Neuronal stem cell (in vitro differentiated cells): ENCODE data around the gene WRNIP1.

Experiments used
- DNase-seq: peaks from one replicate; pipeline ENCODE4 v3.0.0-alpha.2; 2013; ENCODE audit warnings: low spot score
- H2AFZ ChIP-seq: one replicate; pipeline ENCODE4 v1.6.1; 2013; ENCODE audit warnings: mild to moderate bottlenecking, low read length, inconsistent platforms
- H2AK5ac ChIP-seq: 2 replicates; pipeline ENCODE4 v1.6.1; 2013; ENCODE audit warnings: low read depth, mild to moderate bottlenecking, inconsistent platforms, low read length, moderate library complexity, mixed read lengths
- H2BK120ac ChIP-seq: 2 replicates; pipeline ENCODE4 v1.6.1; 2013; ENCODE audit warnings: low read depth, mild to moderate bottlenecking, inconsistent platforms, low read length, moderate library complexity, mixed read lengths
- H2BK12ac ChIP-seq: one replicate; pipeline ENCODE4 v1.6.1; 2013; ENCODE audit warnings: low read length, inconsistent platforms
- H2BK15ac ChIP-seq: 2 replicates; pipeline ENCODE4 v1.6.1; 2013; ENCODE audit warnings: mild to moderate bottlenecking, low read length, inconsistent platforms, mixed read lengths
- H2BK5ac ChIP-seq: one replicate; pipeline ENCODE4 v1.6.1; 2013; ENCODE audit warnings: inconsistent platforms, mild to moderate bottlenecking, low read length, moderate library complexity
- H3K14ac ChIP-seq: one replicate; pipeline ENCODE4 v1.6.1; 2013; ENCODE audit warnings: low read length, inconsistent platforms
- H3K18ac ChIP-seq: 2 replicates; pipeline ENCODE4 v1.6.1; 2013; ENCODE audit warnings: low read length, inconsistent platforms
- H3K23ac ChIP-seq: 2 replicates; pipeline ENCODE4 v1.6.1; 2013; ENCODE audit warnings: low read depth, mild to moderate bottlenecking, mixed read lengths, low read length, inconsistent platforms; ENCODE audit not compliant: poor library complexity
- H3K27ac ChIP-seq: replicated peaks from 3 replicates; pipeline ENCODE4 v1.5.1; 2013; ENCODE audit warnings: low read length, inconsistent platforms
- H3K27me3 ChIP-seq, 3 experiments: 2 replicates each; pipeline ENCODE4 v1.6.1; 2013; ENCODE audit warnings: low read length in 3 of 3, mild to moderate bottlenecking in 2 of 3, inconsistent platforms in 1 of 3, low read depth in 1 of 3, mixed read lengths in 1 of 3, moderate library complexity in 1 of 3; ENCODE audit not compliant: control insufficient read depth in 3 of 3, insufficient read depth in 3 of 3
- H3K36me3 ChIP-seq, 2 donors: replicated peaks in 1 of 2; 2 replicates each; pipeline ENCODE4 v1.6.1; 2013; ENCODE audit warnings: low read length in 2 of 2; ENCODE audit not compliant: control insufficient read depth in 2 of 2, insufficient read depth in 2 of 2
- H3K4ac ChIP-seq: 2 replicates; pipeline ENCODE4 v1.6.1; 2013; ENCODE audit warnings: inconsistent platforms, mild to moderate bottlenecking, low read length, moderate library complexity
- H3K4me1 ChIP-seq, 2 donors: 1 replicate in 1 of 2; 2 replicates in 1 of 2; pipeline ENCODE4 v1.6.1; 2013; ENCODE audit warnings: low read length in 2 of 2, low read depth in 1 of 2; ENCODE audit not compliant: control insufficient read depth in 2 of 2, insufficient read depth in 1 of 2
- H3K4me2 ChIP-seq: one replicate; pipeline ENCODE4 v1.6.1; 2013; ENCODE audit warnings: mild to moderate bottlenecking, low read length, inconsistent platforms; ENCODE audit not compliant: insufficient read depth, poor library complexity, severe bottlenecking
- H3K4me3 ChIP-seq, 2 donors: 2 replicates each; pipeline ENCODE4 v1.5.1; 2013; ENCODE audit warnings: low read length in 2 of 2, mild to moderate bottlenecking in 2 of 2, inconsistent platforms in 1 of 2, moderate library complexity in 1 of 2
- H3K79me1 ChIP-seq: one replicate; pipeline ENCODE4 v1.6.1; 2013; ENCODE audit warnings: low read depth, mild to moderate bottlenecking, inconsistent platforms, low read length, moderate library complexity
- H3K9ac ChIP-seq: one replicate; pipeline ENCODE4 v1.6.1; 2013; ENCODE audit warnings: mild to moderate bottlenecking, low read depth, low read length, inconsistent platforms; ENCODE audit not compliant: poor library complexity
- H3K9me3 ChIP-seq, 2 donors: replicated peaks in 1 of 2; 2 replicates each; pipeline versions ENCODE3 to v1.6.1; 2013; ENCODE audit warnings: low read length in 2 of 2, mild to moderate bottlenecking in 2 of 2, inconsistent platforms in 1 of 2, low read depth in 1 of 2, mixed read lengths in 1 of 2, moderate library complexity in 1 of 2; ENCODE audit not compliant: control insufficient read depth in 2 of 2, insufficient read depth in 1 of 2
- H4K8ac ChIP-seq: one replicate; pipeline ENCODE4 v1.6.1; 2013; ENCODE audit warnings: low read depth, mild to moderate bottlenecking, inconsistent platforms, low read length, moderate library complexity
- H4K91ac ChIP-seq: one replicate; pipeline ENCODE4 v1.6.1; 2013; ENCODE audit warnings: low read length, low read depth, mild to moderate bottlenecking, inconsistent platforms; ENCODE audit not compliant: poor library complexity
- WGBS, 2 donors: extraction: QIAGEN DNeasy Blood & Tissue Kit; methylation state at CpG; one replicate each; pipeline ENCODE4 v1.1.7; 2013; ENCODE audit warnings: missing lambda C conversion rate in 2 of 2, mixed read lengths in 1 of 2; ENCODE audit not compliant: insufficient read length in 2 of 2, insufficient replicate concordance in 1 of 2; ENCODE audit errors: extremely low coverage in 2 of 2; 5-methylcytosine and 5-hydroxymethylcytosine counted together

Gene WRNIP1

GRCh38 chr6:2795162-2795561 lies 30.0 kb downstream of the WRNIP1 start:
- Histone ChIP-seq H4K91ac (no peak overlapping the region), H3K9me3 (no peaks in the 10 kb centered on the region), H4K8ac (no peak overlapping the region), H2BK15ac (no peak overlapping the region), H2AK5ac (no peak overlapping the region), H3K4me2 (no peak overlapping the region), H3K36me3 (no peaks in the 10 kb centered on the region), H3K27ac (no peak overlapping the region), H3K23ac (no peak overlapping the region), H2BK5ac (no peak overlapping the region), H3K4me1 (peaks cover 0 to 16% of the 10 kb centered on the region in 2 donors), H3K14ac (no peak overlapping the region), H3K79me1 (no peaks in the 10 kb centered on the region), H3K4ac (no peak overlapping the region), H2BK120ac (no peak overlapping the region), H3K27me3 (no peaks in the 10 kb centered on the region), H2AFZ (no peak overlapping the region), H3K4me3 (no peak overlapping the region), H2BK12ac (no peak overlapping the region), H3K9ac (no peak overlapping the region), H3K18ac (no peak overlapping the region)
- no peak for DNase-seq
- no CpG with 5 or more reads among the region's 2 CpGs for WGBS, 2 donors

DNA sequence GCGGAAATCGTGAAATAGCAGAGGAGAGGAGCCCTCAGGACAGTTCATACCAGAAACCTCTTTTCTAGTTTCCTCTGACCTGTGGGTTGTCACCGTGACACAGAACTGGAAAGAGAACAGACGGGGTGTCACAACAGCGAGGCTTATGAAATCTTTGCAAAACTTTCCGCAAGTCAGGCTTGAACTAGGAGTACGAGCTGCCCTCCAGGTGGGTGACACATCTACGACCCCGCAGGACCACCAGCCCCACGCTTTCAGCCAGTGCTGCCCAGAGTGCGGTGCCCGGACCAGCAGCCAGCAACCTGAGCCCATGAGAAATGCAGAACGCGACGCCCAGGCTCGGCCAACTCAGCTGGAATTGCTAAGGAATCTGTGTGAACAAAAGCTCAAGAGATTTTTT lies 30.8 kb downstream of the WRNIP1 start:
- no peak overlapping the region for H4K91ac ChIP-seq
- no peaks in the 10 kb centered on the region for H3K27me3 ChIP-seq
- H3K79me1 ChIP-seq = no peaks in the 10 kb centered on the region
- H2BK15ac ChIP-seq = no peak overlapping the region
- H3K4me2 ChIP-seq = no peak overlapping the region
- no peak overlapping the region for H3K4me3 ChIP-seq
- no peak overlapping the region for H2AK5ac ChIP-seq
- no peak overlapping the region for H2AFZ ChIP-seq
- no CpG with 5 or more reads among the region's 16 CpGs for WGBS, 2 donors
- no peak overlapping the region for H3K27ac ChIP-seq
- H4K8ac ChIP-seq = no peak overlapping the region
- DNase-seq = no peak
- no peak overlapping the region for H3K14ac ChIP-seq
- H2BK120ac ChIP-seq = no peak overlapping the region
- H3K9me3 ChIP-seq = no peaks in the 10 kb centered on the region
- no peak overlapping the region for H3K23ac ChIP-seq
- H3K4me1 ChIP-seq = peaks cover 0 to 16% of the 10 kb centered on the region in 2 donors
- H3K18ac ChIP-seq = no peak overlapping the region
- no peak overlapping the region for H2BK12ac ChIP-seq
- no peak overlapping the region for H3K9ac ChIP-seq
- H3K4ac ChIP-seq = no peak overlapping the region
- no peak overlapping the region for H2BK5ac ChIP-seq
- H3K36me3 ChIP-seq = no peaks in the 10 kb centered on the region

DNA sequence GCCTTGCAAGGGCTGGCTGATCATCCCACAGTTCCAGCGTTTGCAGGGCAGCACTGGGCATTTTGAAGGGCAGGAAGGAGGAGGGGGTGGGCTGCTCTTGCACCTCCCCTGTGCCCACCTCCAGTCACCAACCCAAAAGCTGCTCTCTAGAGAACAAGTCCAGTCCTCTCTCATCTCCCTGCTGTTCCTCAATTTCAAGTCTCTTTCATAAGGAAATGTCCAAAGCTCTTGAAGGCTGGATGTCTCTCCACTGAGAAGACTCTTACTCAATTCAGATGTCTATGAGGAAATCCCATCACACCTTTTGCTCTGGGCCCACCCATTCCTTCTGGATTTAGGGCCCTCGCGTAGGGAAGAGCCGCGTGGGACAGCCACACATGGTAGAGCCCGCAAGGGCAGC lies 31.7 kb downstream of the WRNIP1 start:
- Histone ChIP-seq H2AK5ac (no peak overlapping the region), H3K14ac (no peak overlapping the region), H2BK15ac (no peak overlapping the region), H3K4me3 (no peak overlapping the region), H3K79me1 (no peaks in the 10 kb centered on the region), H3K4me2 (no peak overlapping the region), H2BK5ac (no peak overlapping the region), H3K4me1 (peaks cover 0 to 16% of the 10 kb centered on the region in 2 donors), H3K27me3 (no peaks in the 10 kb centered on the region), H3K27ac (no peak overlapping the region), H3K4ac (no peak overlapping the region), H4K91ac (no peak overlapping the region), H3K23ac (no peak overlapping the region), H4K8ac (no peak overlapping the region), H2BK120ac (no peak overlapping the region), H2BK12ac (no peak overlapping the region), H3K36me3 (no peaks in the 10 kb centered on the region), H3K9ac (no peak overlapping the region), H3K18ac (no peak overlapping the region), H2AFZ (no peak overlapping the region), H3K9me3 (no peaks in the 10 kb centered on the region)
- DNase-seq = no peak
- no CpG with 5 or more reads among the region's 6 CpGs for WGBS, 2 donors

DNA sequence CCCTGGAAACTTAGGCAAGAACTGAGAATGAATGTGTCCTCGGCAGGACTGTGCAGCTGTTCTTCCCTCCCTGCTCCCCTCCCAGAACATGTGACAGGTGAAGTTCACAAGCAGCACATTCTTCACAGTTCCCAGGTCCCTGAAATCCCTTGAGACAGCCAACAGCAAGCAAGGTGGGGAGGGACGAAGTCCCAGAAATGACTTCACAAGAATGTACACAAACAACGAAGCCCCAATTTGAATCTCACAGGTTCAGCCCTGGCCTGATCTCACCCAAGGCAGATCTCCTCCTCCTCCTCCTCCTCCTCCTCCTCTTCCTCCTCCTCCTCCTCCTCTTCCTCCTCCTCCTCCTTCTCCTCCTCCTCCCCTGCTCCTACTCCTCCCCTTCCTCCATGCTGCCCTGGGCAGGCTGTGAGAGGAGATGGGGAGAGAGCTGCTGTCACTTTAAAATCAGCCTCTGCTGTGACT lies 32.4 kb downstream of the WRNIP1 start:
- no peaks in the 10 kb centered on the region for H3K36me3 ChIP-seq
- H2BK15ac ChIP-seq = no peak overlapping the region
- H3K4me3 ChIP-seq = no peak overlapping the region
- H3K79me1 ChIP-seq = no peaks in the 10 kb centered on the region
- H3K4me2 ChIP-seq = no peak overlapping the region
- H2AK5ac ChIP-seq = no peak overlapping the region
- no peak overlapping the region for H3K9ac ChIP-seq
- H3K18ac ChIP-seq = no peak overlapping the region
- H2AFZ ChIP-seq = no peak overlapping the region
- H3K27ac ChIP-seq = no peak overlapping the region
- no peak overlapping the region for H4K8ac ChIP-seq
- no peak overlapping the region for H2BK120ac ChIP-seq
- H3K9me3 ChIP-seq = no peaks in the 10 kb centered on the region
- no CpG with 5 or more reads among the region's 3 CpGs for WGBS, 2 donors
- H3K4ac ChIP-seq = no peak overlapping the region
- H3K14ac ChIP-seq = no peak overlapping the region
- no peak overlapping the region for H2BK5ac ChIP-seq
- H2BK12ac ChIP-seq = no peak overlapping the region
- no peak overlapping the region for H4K91ac ChIP-seq
- peaks cover 0 to 21% of the 10 kb centered on the region in 2 donors for H3K4me1 ChIP-seq
- no peaks in the 10 kb centered on the region for H3K27me3 ChIP-seq
- H3K23ac ChIP-seq = no peak overlapping the region
- no peak for DNase-seq
